WI38 (cell line): ENCODE results near the gene TMEM204.

Experiments used
- H3K4me3 ChIP-seq: 2 replicates; pipeline ENCODE4 v1.5.1; 2011; ENCODE audit warnings: low read depth, mild to moderate bottlenecking, control low read depth, low read length
- CTCF ChIP-seq: IDR thresholded peaks from 2 replicates; pipeline ENCODE4 v1.5.1; 2012; ENCODE audit warnings: low read depth, mild to moderate bottlenecking, control low read depth, low read length

The TMEM204 gene

GRCh38 chr16:1575578-1575977 lies 42.1 kb downstream of the TMEM204 start:
- no peak for TF ChIP-seq CTCF
- no peak overlapping the region for H3K4me3 ChIP-seq

GRCh38 chr16:1579214-1579613 lies 45.7 kb downstream of the TMEM204 start:
- TF ChIP-seq CTCF, result no peak
- no peak overlapping the region for H3K4me3 ChIP-seq

- no peak for TF ChIP-seq CTCF
- no peak overlapping the region for H3K4me3 ChIP-seq
Observed at GRCh38 chr16:1580256-1580655, 46.8 kb downstream of the TMEM204 start.

- TF ChIP-seq CTCF, result no peak
Observed at GRCh38 chr16:1580956-1581355, 47.5 kb downstream of the TMEM204 start.

GRCh38 chr16:1581804-1582203 lies 48.3 kb downstream of the TMEM204 start:
- no peak for TF ChIP-seq CTCF
- no peak overlapping the region for H3K4me3 ChIP-seq

More at GRCh38 chr16:1580956-1581355, 47.5 kb downstream of the TMEM204 start:
- no peak overlapping the region for H3K4me3 ChIP-seq

- TF ChIP-seq CTCF, result no peak
- no peak overlapping the region for H3K4me3 ChIP-seq
Observed at GRCh38 chr16:1583180-1583579, 49.7 kb downstream of the TMEM204 start.

- no peak overlapping the region for H3K4me3 ChIP-seq
- no peak for TF ChIP-seq CTCF
Observed at GRCh38 chr16:1584926-1585484, 51.5 kb downstream of the TMEM204 start.
